ENCODE measurements around the gene GLI2.

The GLI2 gene

GRCh38 chr2:120771781-120772208 is 36.1 kb downstream of the GLI2 start:
- no peak for DNase-seq

DNA sequence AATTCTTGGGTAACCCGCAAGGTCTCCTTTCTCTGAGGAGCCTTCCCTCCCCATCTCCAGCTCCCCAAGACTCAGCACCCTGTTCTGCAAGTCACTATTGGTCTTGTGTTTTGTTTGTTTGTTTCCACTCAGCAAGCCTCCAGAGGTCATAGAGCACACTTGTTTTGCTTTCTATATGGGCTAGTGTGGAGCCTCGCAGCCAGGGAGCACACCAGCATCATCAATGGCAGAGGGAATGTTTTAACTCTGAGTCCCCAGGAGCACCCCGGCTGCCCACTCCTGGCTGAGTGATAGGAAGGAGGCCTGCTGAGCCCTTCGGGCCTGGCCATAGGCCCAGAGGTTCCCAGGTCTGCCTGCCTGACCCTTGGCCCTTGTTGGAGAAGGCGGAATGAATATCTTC is 36.6 kb downstream of the GLI2 start:
- DNase-seq = no peak

DNA sequence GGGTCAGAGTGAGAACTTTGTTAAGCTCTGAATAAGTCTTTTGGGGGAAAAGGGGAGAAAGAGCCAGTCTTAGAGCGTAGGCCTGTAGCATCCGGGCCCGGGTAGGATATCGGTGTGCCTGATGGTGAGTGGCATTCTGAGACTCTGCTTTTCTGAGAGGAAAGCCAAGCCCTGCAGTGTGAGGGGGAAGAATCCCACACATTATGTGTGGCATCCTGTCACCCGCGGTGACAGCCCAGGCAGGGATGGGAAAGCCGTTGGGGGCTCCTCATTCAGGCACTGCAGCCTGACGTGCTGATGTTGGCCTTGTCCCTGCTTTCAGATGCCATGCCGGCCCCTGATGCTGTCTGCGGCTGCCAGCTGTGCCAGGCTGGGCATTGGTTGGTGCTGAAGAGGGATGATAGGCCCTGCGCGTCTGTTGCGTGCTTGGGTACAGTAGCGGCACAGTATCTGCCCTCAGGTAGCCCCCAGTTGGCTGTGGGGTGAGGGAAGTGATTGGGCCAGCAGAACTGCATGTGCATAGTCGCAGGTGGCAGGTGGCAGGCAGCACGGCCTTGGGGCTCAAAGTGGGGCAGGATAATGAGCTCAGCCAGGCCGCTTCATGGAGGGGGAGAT is 37.6 kb downstream of the GLI2 start:
- DNase-seq = no peak

DNA sequence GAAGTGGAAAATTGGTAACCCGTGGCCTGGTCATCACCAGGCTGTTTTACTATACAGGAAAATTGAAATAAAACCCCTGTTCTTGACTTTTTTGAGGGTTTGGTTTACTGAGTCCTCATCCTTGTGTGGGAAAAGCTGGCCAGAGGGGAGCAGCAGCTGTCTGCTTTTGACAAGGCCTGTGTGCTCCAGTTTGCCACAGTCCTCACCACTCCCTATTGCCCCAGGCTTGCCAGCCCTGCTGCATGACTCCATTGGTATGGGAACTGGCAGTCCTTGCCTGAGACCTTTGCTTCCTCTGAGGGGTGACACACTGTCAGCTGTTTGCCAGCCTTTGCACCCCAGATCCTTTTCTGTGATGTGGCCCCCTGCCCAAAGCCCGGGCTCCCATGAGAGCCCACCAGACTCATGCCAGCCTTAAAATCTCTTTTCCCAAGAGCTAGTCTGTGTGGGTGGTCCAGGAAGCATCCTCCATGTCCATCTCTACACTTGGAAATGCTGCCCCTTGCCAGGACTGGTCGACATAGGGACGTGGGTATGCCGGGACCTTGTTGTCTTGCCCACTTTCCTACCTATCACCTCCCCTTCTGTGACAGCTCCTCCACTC is 39.0 kb downstream of the GLI2 start:
- no peak for DNase-seq

- DNase-seq = no peak
Measured at GRCh38 chr2:120775194-120775593, 39.5 kb downstream of the GLI2 start.

GRCh38 chr2:120775801-120776589 is 40.3 kb downstream of the GLI2 start:
- no peak for DNase-seq

GRCh38 chr2:120776649-120777048 is 41.0 kb downstream of the GLI2 start:
- no peak for DNase-seq

- DNase-seq = no peak
Measured at GRCh38 chr2:120777170-120777751, 41.6 kb downstream of the GLI2 start.

- DNase-seq = no peak
Measured at GRCh38 chr2:120777787-120778186, 42.1 kb downstream of the GLI2 start.

DNA sequence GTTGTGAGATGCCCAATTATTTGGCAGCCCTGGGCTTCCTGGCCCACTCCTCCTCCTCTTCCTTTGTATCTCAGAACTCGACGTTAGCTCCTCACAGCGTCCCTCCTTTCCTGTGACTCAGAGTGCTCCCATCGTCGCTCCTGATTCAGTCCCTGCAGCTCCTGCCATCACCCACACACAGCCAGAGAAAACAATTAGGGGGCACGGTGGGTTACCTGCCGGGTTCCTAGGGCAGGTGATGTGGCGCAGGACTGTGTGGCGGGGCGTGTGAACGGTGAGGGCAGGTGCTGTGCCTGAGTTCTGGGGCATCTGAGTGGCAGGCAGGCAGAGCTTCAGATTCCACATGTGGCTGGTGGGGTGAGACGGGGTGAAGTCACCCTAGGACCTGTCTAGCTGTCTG is 42.6 kb downstream of the GLI2 start:
- DNase-seq = no peak

DNA sequence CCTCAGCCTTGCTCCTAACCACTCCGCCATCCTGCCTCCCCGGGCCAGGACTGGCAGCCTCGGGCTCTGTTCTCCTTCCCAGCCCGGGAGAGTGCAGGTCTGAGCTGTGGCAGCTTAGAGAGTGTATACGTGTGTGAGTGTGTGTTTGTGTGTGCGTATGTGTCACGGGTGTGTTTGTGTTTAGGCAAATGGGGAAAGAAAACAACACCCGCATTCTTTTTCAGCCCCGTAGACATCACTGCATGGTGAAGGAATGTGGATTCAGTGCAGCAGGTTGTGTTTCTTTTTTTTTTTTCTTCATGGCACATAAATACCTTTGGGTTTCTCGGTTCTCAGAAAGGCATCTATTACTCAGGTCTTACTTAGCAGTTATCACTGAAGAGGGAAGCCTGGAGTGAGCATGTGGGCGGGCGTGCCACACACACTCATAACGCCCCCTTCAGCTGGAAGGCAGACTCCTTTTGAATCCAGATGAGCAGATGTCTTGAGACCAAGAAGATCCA is 44.2 kb downstream of the GLI2 start:
- DNase-seq = peak; percentile 55

GRCh38 chr2:120780402-120780801 is 44.7 kb downstream of the GLI2 start:
- no peak for DNase-seq

- DNase-seq = no peak
Measured at GRCh38 chr2:120783371-120783791, 47.7 kb downstream of the GLI2 start.

DNA sequence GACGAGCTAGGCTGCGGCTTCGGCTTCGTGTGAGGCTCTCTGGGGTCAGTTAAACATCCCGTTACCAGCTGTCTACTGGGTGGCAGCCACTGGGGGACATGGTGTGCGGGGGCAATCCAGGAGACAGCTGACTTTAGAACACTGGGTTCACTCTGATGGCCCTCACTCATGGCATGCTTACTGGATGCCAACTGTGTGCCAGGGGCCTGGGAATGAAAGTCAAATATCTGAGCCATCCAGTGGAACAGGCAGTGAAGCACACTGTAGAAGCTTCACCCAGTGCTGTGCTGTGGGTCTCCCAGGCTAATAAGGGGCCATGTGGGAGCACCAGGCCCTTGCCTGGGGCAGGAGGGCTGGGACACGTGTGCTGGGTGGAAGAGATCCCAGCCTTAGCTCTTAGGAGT is 48.3 kb downstream of the GLI2 start:
- DNase-seq = no peak
